GM21447 (cell line): Measurements from ENCODE around the gene PRDM15.

Experiments
- ATAC-seq: cut with Tn5 transposase; IDR thresholded peaks from one replicate; pipeline ENCODE4 v1.9.1; 2021; ENCODE audit not compliant: unreplicated experiment

PRDM15 gene

GRCh38 chr21:41879190-41879998 is at the start of gene PRDM15:
Gene PRDM15, minus strand, starts transcription at chr21:41879344. Its CDS starts 18,981 bp downstream, at chr21:41860363.
- peak; percentile 65 for ATAC-seq

GRCh38 chr21:41928621-41929220 is 49.6 kb upstream of the PRDM15 start:
- peak; percentile 43 for ATAC-seq

- ATAC-seq, result no peak
Observed at GRCh38 chr21:41927727-41928409, 48.7 kb upstream of the PRDM15 start.

- ATAC-seq, result no peak
Observed at GRCh38 chr21:41926807-41927171, 47.6 kb upstream of the PRDM15 start.

GRCh38 chr21:41926117-41926806 is 47.1 kb upstream of the PRDM15 start:
- peak; percentile 48 for ATAC-seq

- no peak for ATAC-seq
Observed at GRCh38 chr21:41925767-41926116, 46.6 kb upstream of the PRDM15 start.

GRCh38 chr21:41924368-41924754 is 45.2 kb upstream of the PRDM15 start:
- ATAC-seq, result no peak

- ATAC-seq, result no peak
Observed at GRCh38 chr21:41923631-41924367, 44.7 kb upstream of the PRDM15 start.

- ATAC-seq, result no peak
Observed at GRCh38 chr21:41923186-41923585, 44.0 kb upstream of the PRDM15 start.

- ATAC-seq, result no peak
Observed at GRCh38 chr21:41921021-41921420, 41.9 kb upstream of the PRDM15 start.

- ATAC-seq, result no peak
Observed at GRCh38 chr21:41920476-41920875, 41.3 kb upstream of the PRDM15 start.

- ATAC-seq, result no peak
Observed at GRCh38 chr21:41919666-41920398, 40.7 kb upstream of the PRDM15 start.

- no peak for ATAC-seq
Observed at GRCh38 chr21:41918561-41919358, 39.6 kb upstream of the PRDM15 start.

GRCh38 chr21:41917531-41917930 is 38.4 kb upstream of the PRDM15 start:
- no peak for ATAC-seq

- no peak for ATAC-seq
Observed at GRCh38 chr21:41916888-41917433, 37.8 kb upstream of the PRDM15 start.

- ATAC-seq, result no peak
Observed at GRCh38 chr21:41914965-41915364, 35.8 kb upstream of the PRDM15 start.

GRCh38 chr21:41914358-41914757 is 35.2 kb upstream of the PRDM15 start:
- ATAC-seq, result no peak

- ATAC-seq, result no peak
Observed at GRCh38 chr21:41913230-41913629, 34.1 kb upstream of the PRDM15 start.

- no peak for ATAC-seq
Observed at GRCh38 chr21:41908829-41909228, 29.7 kb upstream of the PRDM15 start.
